Loucy (cell line): ENCODE measurements around the gene STX8.
A peak's percentile ranks its signal among the peaks of the same experiment; 100 is the strongest.

ENCODE experiments used
- H2AFZ ChIP-seq: fragments of 200-600 bp; sonication (generic); 2 replicates; pipeline ENCODE4 v1.6.0; 2016; ENCODE audit warnings: antibody characterized with exemption, mild to moderate bottlenecking, low read length, moderate library complexity
- H3F3A ChIP-seq: fragments of 200-600 bp; 2 replicates; pipeline ENCODE4 v1.6.0; 2016; ENCODE audit warnings: antibody characterized with exemption, low read depth, mild to moderate bottlenecking
- H3K27me3 ChIP-seq: fragments of 200-600 bp; sonication (generic); 2 replicates; pipeline ENCODE4 v1.6.1; 2014; ENCODE audit warnings: low read length, mild to moderate bottlenecking; ENCODE audit not compliant: insufficient read depth, poor library complexity, severe bottlenecking
- H3K36me3 ChIP-seq: fragments of 200-600 bp; sonication (generic); 2 replicates; pipeline ENCODE4 v1.6.1; 2016; ENCODE audit warnings: low read length; ENCODE audit not compliant: insufficient read depth
- H3K4me1 ChIP-seq: fragments of 200-600 bp; sonication (generic); 2 replicates; pipeline ENCODE4 v1.5.1; 2014; ENCODE audit warnings: low read length, mild to moderate bottlenecking; ENCODE audit not compliant: insufficient read depth, poor library complexity, severe bottlenecking
- H3K4me2 ChIP-seq: fragments of 200-600 bp; sonication (generic); 2 replicates; pipeline ENCODE4 v1.6.0; 2014; ENCODE audit warnings: antibody characterized with exemption, low read length, low read depth, mild to moderate bottlenecking; ENCODE audit not compliant: poor library complexity, severe bottlenecking
- H3K4me3 ChIP-seq: fragments of 200-600 bp; sonication (generic); 2 replicates; pipeline ENCODE4 v1.5.1; 2014; ENCODE audit warnings: low read length, mild to moderate bottlenecking, mixed read lengths; ENCODE audit not compliant: poor library complexity, severe bottlenecking
- H3K79me2 ChIP-seq: fragments of 200-600 bp; sonication (generic); 2 replicates; pipeline ENCODE4 v1.6.1; 2014; ENCODE audit warnings: low read length; ENCODE audit not compliant: insufficient read depth
- H3K9ac ChIP-seq: fragments of 200-600 bp; sonication (generic); 2 replicates; pipeline ENCODE4 v1.6.0; 2014; ENCODE audit warnings: mild to moderate bottlenecking, low read depth, low read length, moderate library complexity; ENCODE audit not compliant: poor library complexity, severe bottlenecking
- H3K9me2 ChIP-seq: fragments of 200-600 bp; sonication (generic); replicated peaks from 2 replicates; pipeline ENCODE4 v1.6.1; 2016; ENCODE audit warnings: low read depth, low read length, mixed read lengths
- H3K9me3 ChIP-seq: fragments of 200-600 bp; sonication (generic); 2 replicates; pipeline ENCODE4 v1.6.1; 2014; ENCODE audit warnings: mild to moderate bottlenecking, antibody characterized with exemption, low read length, low read depth; ENCODE audit not compliant: insufficient read depth
- H4K20me1 ChIP-seq: fragments of 200-600 bp; sonication (generic); 2 replicates; pipeline ENCODE4 v1.6.0; 2014; ENCODE audit warnings: antibody characterized with exemption, low read length, mild to moderate bottlenecking; ENCODE audit not compliant: insufficient read depth, poor library complexity, severe bottlenecking
- CTCF ChIP-seq: fragments of 200-600 bp; sonication (generic); conservative IDR thresholded peaks from 2 replicates; pipeline ENCODE4 v1.5.1; 2014; ENCODE audit warnings: mild to moderate bottlenecking, antibody characterized with exemption, low read length
- EZH2phosphoT487 ChIP-seq: fragments of 200-600 bp; IDR thresholded peaks from 2 replicates; pipeline ENCODE4 v1.6.1; 2018; ENCODE audit warnings: antibody characterized with exemption, mild to moderate bottlenecking, moderate library complexity, borderline replicate concordance

Gene STX8

GRCh38 chr17:9467518-9467917, 108.1 kb downstream of the STX8 start:
- no peaks in the 10 kb centered on the region for H3K9me2 ChIP-seq
- no peaks in the 10 kb centered on the region for H3K36me3 ChIP-seq
- TF ChIP-seq EZH2phosphoT487 (no peak), CTCF (peak; percentile 54)
- no peaks in the 10 kb centered on the region for H4K20me1 ChIP-seq
- H3F3A ChIP-seq = peaks cover 4% of the 10 kb centered on the region
- no peak overlapping the region for H3K9ac ChIP-seq
- H3K27me3 ChIP-seq = no peaks in the 10 kb centered on the region
- H3K4me3 ChIP-seq = no peak overlapping the region
- no peak overlapping the region for H2AFZ ChIP-seq
- H3K4me2 ChIP-seq = no peak overlapping the region
- H3K79me2 ChIP-seq = peaks cover 7% of the 10 kb centered on the region; the same call in 1 of the 2 replicates
- no peaks in the 10 kb centered on the region for H3K9me3 ChIP-seq
- peaks cover 38% of the 10 kb centered on the region for H3K4me1 ChIP-seq

GRCh38 chr17:9465210-9465921, 110.3 kb downstream of the STX8 start:
- H3K27me3 ChIP-seq = no peaks in the 10 kb centered on the region
- no peaks in the 10 kb centered on the region for H3K36me3 ChIP-seq
- TF ChIP-seq EZH2phosphoT487 (no peak), CTCF (no peak)
- H3K4me1 ChIP-seq = peaks cover 24% of the 10 kb centered on the region
- no peaks in the 10 kb centered on the region for H3K9me2 ChIP-seq
- H3F3A ChIP-seq = peaks cover 1% of the 10 kb centered on the region
- H3K79me2 ChIP-seq = peaks cover 7% of the 10 kb centered on the region; the same call in 1 of the 2 replicates
- H3K4me3 ChIP-seq = no peak overlapping the region
- H3K9me3 ChIP-seq = no peaks in the 10 kb centered on the region
- H3K4me2 ChIP-seq = no peak overlapping the region
- no peaks in the 10 kb centered on the region for H4K20me1 ChIP-seq
- H3K9ac ChIP-seq = no peak overlapping the region
- H2AFZ ChIP-seq = no peak overlapping the region

DNA sequence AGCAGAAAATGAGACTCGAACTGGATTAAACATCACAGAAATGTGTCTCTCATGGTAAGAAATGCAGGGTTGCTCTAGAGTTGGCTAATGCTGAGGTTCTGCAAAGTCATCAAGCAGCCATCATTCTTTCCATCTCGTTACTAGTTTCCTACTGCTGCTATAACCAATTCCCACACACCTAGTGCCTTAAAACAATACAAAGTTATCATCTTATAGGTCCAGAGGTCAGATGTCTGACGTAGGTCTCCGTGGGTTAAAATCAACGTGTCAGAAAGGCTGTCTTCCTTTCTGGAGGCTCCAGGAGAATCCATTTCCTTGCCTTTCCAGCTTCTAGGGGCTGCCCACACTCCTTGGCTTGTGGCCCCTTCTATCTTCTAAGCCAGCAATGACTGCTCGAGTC, 118.6 kb downstream of the STX8 start:
- no peak overlapping the region for H3K9ac ChIP-seq
- no peak overlapping the region for H3K4me2 ChIP-seq
- H3K4me1 ChIP-seq = no peaks in the 10 kb centered on the region
- H3K9me3 ChIP-seq = no peaks in the 10 kb centered on the region
- H3K27me3 ChIP-seq = no peaks in the 10 kb centered on the region
- no peaks in the 10 kb centered on the region for H3K9me2 ChIP-seq
- H2AFZ ChIP-seq = no peak overlapping the region
- H3F3A ChIP-seq = no peaks in the 10 kb centered on the region
- H3K36me3 ChIP-seq = no peaks in the 10 kb centered on the region
- no peak overlapping the region for H3K4me3 ChIP-seq
- no peaks in the 10 kb centered on the region for H4K20me1 ChIP-seq
- H3K79me2 ChIP-seq = no peaks in the 10 kb centered on the region
- TF ChIP-seq CTCF (no peak), EZH2phosphoT487 (no peak)
